ENCODE results near the gene GARIN5B. TPM values are rescaled to one million over a fixed set of nuclear protein-coding genes. Genes with fewer than 3 reads are reported as not detected.
A peak's percentile ranks its signal among the peaks of the same experiment; 100 is the strongest.

GARIN5B gene
- total RNA-seq, 1 experiment from 2014 or later = not detected

DNA sequence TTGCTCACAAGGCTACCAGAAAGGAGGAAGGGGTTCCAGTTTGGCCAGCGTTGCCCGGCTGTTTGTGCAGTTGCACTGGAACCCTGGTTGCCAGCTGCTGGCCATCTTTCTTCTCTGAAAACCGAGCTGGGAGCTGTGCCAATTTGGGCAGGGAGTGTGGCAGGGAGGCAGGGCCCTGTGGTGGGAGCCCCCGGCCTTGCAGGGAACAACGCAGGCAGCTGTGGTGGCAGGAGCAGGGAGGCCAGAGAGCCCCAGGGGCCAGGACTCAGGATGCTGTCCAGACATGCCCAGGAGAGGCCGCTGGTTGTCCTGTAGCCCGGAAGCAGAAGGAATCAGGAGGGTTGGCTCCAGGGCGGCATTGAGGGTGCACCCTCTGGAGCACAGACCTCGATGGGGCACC, 18.6 kb downstream of the GARIN5B start:
- Histone ChIP-seq H2AFZ (ENCODE audit: low read length) (no peak overlapping the region), H3K9ac (ENCODE audit: low read length) (no peak overlapping the region), H3K79me2 (ENCODE audit: low read length) (peaks cover 11% of the 10 kb centered on the region), H3K4me3 (ENCODE audit: low read length) (no peak overlapping the region), H3K27ac (ENCODE audit: low read length) (no peak overlapping the region), H3F3A (ENCODE audit: low read length, unreplicated experiment) (no peaks in the 10 kb centered on the region), H3K9me3 (ENCODE audit: low read length) (no peaks in the 10 kb centered on the region), H3K27me3 (ENCODE audit: low read length) (no peaks in the 10 kb centered on the region), H3K4me2 (ENCODE audit: low read length) (no peak overlapping the region), H3K36me3 (ENCODE audit: low read depth, low read length) (no peaks in the 10 kb centered on the region; the same call in 1 of the 2 replicates), H3K9me2 (replicated peaks; ENCODE audit: low read length) (no peaks in the 10 kb centered on the region), H4K20me1 (ENCODE audit: low read length) (no peaks in the 10 kb centered on the region), H3K4me1 (ENCODE audit: insufficient read depth, low read length) (peaks cover 18% of the 10 kb centered on the region)
- TF ChIP-seq, protein P1, sequence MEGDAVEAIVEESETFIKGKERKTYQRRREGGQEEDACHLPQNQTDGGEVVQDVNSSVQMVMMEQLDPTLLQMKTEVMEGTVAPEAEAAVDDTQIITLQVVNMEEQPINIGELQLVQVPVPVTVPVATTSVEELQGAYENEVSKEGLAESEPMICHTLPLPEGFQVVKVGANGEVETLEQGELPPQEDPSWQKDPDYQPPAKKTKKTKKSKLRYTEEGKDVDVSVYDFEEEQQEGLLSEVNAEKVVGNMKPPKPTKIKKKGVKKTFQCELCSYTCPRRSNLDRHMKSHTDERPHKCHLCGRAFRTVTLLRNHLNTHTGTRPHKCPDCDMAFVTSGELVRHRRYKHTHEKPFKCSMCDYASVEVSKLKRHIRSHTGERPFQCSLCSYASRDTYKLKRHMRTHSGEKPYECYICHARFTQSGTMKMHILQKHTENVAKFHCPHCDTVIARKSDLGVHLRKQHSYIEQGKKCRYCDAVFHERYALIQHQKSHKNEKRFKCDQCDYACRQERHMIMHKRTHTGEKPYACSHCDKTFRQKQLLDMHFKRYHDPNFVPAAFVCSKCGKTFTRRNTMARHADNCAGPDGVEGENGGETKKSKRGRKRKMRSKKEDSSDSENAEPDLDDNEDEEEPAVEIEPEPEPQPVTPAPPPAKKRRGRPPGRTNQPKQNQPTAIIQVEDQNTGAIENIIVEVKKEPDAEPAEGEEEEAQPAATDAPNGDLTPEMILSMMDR (conservative IDR thresholded peaks at IDR 0.05; ENCODE audit: low read depth, low read length) = no peak
- TF ChIP-seq EZH2phosphoT487 (IDR thresholded peaks at IDR 0.05; ENCODE audit: borderline replicate concordance, low read length) = no peak
- no peak for TF ChIP-seq EZH2 (IDR thresholded peaks at IDR 0.05; ENCODE audit: low read length, unreplicated experiment)
- ChIA-PET CTCF (no interaction called here), POLR2A (ENCODE audit: unreplicated experiment) (no interaction called here)
- ATAC-seq (no peak), DNase-seq (no peak)
- BruUV-seq (replicated peaks) = no TSS peak
- intact Hi-C loops (cut with micrococcal nuclease) = no loop called here

DNA sequence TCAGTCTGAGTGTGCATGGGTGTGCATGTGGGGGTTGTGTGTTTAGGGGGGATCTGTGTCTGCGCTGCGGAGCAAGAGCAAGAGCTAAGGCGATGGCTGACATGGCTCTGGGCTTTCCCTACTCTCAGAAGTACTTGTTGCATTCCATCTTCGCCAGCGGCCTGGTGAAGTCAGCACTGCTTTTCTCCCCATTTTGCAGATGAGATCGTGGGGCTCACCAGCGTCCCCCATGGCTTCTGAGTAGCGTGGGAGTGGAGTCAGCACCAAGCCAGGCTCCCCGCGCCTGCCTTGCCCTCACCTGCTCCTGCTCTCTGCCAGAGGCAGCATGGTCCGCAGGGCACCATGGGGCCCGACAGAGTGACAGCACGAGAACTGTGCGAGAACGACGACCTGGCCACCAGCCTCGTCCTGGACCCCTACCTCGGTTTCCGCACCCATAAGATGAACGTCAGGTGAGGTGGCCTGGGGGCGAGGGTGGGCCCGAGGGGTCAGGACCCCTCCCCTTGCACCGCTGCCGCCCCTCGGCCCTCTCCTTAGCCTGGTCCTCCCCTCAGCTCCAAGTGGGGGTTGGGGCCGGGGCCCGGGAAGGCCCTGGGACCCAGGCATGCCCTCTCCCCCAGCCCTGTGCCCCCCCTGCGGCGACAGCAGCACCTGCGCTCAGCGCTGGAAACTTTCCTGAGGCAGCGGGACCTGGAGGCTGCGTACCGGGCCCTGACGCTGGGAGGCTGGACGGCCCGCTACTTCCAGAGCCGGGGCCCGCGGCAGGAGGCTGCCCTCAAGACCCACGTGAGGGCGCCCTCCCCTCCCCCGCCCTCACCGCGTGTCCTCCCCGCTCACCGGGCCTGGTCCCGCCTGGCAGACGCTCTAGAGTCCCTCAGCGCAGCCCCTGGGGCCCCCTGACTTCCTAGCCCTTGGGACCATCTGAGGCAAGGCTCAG, 21.2 kb downstream of the GARIN5B start:
- H3K4me1 ChIP-seq (ENCODE audit: insufficient read depth, low read length) = peaks cover 27% of the 10 kb centered on the region
- CTCF ChIA-PET = interaction anchor here (0.5 to 0.7 kb wide), 2 partner anchors 14 to 42 kb away, joined by 3 to 12 read pairs; partner anchors contain the start of gene TMEM238
- H3K9ac ChIP-seq (ENCODE audit: low read length) = no peak overlapping the region
- H3K4me3 ChIP-seq (ENCODE audit: low read length) = no peak overlapping the region; the same call in 1 of the 2 replicates
- H3F3A ChIP-seq (ENCODE audit: low read length, unreplicated experiment) = no peaks in the 10 kb centered on the region
- no peaks in the 10 kb centered on the region for H3K9me2 ChIP-seq (replicated peaks; ENCODE audit: low read length)
- DNase-seq (no peak), ATAC-seq (no peak)
- POLR2A ChIA-PET (ENCODE audit: unreplicated experiment) = interaction anchor here (0.6 kb wide), 1 partner anchor 13 kb away, joined by 3 read pairs; no protein-coding TSS in a partner anchor
- no peaks in the 10 kb centered on the region for H4K20me1 ChIP-seq (ENCODE audit: low read length)
- no peaks in the 10 kb centered on the region for H3K27me3 ChIP-seq (ENCODE audit: low read length)
- no peak overlapping the region for H3K27ac ChIP-seq (ENCODE audit: low read length)
- no TSS peak for BruUV-seq (replicated peaks)
- no peaks in the 10 kb centered on the region for H3K36me3 ChIP-seq (ENCODE audit: low read depth, low read length)
- no peak overlapping the region for H2AFZ ChIP-seq (ENCODE audit: low read length)
- peak overlapping the region; percentile 97 for H3K4me2 ChIP-seq (ENCODE audit: low read length)
- intact Hi-C loops (cut with micrococcal nuclease) = no loop called here
- TF ChIP-seq EZH2 (IDR thresholded peaks at IDR 0.05; ENCODE audit: low read length, unreplicated experiment) (no peak), EZH2phosphoT487 (IDR thresholded peaks at IDR 0.05; ENCODE audit: borderline replicate concordance, low read length) (no peak)
- TF ChIP-seq, protein P1 (conservative IDR thresholded peaks at IDR 0.05; ENCODE audit: low read depth, low read length) = no peak
- no peaks in the 10 kb centered on the region for H3K9me3 ChIP-seq (ENCODE audit: low read length)
- H3K79me2 ChIP-seq (ENCODE audit: low read length) = peaks cover 11% of the 10 kb centered on the region

Measured in PC-3 (cell line).